ENCODE results near the gene IDE.
"Not testable (repeated sequence)": the region's sequence is repeated elsewhere in the genome, so short reads cannot be mapped to it uniquely, and the experiment has no call there.

The IDE gene

GRCh38 chr10:92451431-92451830 is 122.5 kb downstream of the IDE start:
- Histone ChIP-seq H3K79me2 (no peaks in the 10 kb centered on the region), H3K36me3 (ENCODE audit: control insufficient read depth, insufficient read depth, low read length) (no peaks in the 10 kb centered on the region), H2AFZ (no peak overlapping the region), H3K9me3 (ENCODE audit: control insufficient read depth, low read length) (no peaks in the 10 kb centered on the region), H3K4me2 (ENCODE audit: low read length) (no peak overlapping the region), H3K4me3 (ENCODE audit: low read depth, low read length) (no peak overlapping the region), H3K27ac (peak overlapping the region; percentile 9), H3K27me3 (ENCODE audit: control insufficient read depth, insufficient read depth, low read length) (no peaks in the 10 kb centered on the region), H3K4me1 (peaks cover 8% of the 10 kb centered on the region), H3K9ac (no peak overlapping the region)
- no peak for TF ChIP-seq CTCF (IDR thresholded peaks at IDR 0.05)

- Histone ChIP-seq H2AFZ (no peak overlapping the region), H3K4me2 (ENCODE audit: low read length) (no peak overlapping the region), H3K79me2 (no peaks in the 10 kb centered on the region), H3K27me3 (ENCODE audit: control insufficient read depth, insufficient read depth, low read length) (no peaks in the 10 kb centered on the region), H3K9me3 (ENCODE audit: control insufficient read depth, low read length) (no peaks in the 10 kb centered on the region), H3K4me3 (ENCODE audit: low read depth, low read length) (no peak overlapping the region), H3K27ac (no peak overlapping the region), H3K9ac (no peak overlapping the region), H3K36me3 (ENCODE audit: control insufficient read depth, insufficient read depth, low read length) (no peaks in the 10 kb centered on the region), H3K4me1 (peaks cover 8% of the 10 kb centered on the region)
- no peak for TF ChIP-seq CTCF (IDR thresholded peaks at IDR 0.05)
Measured at GRCh38 chr10:92450896-92451295, 123.0 kb downstream of the IDE start.

- no peaks in the 10 kb centered on the region for H3K36me3 ChIP-seq (ENCODE audit: control insufficient read depth, insufficient read depth, low read length)
- no peak overlapping the region for H3K4me2 ChIP-seq (ENCODE audit: low read length)
- H3K9me3 ChIP-seq (ENCODE audit: control insufficient read depth, low read length), result no peaks in the 10 kb centered on the region
- H3K4me1 ChIP-seq, result no peaks in the 10 kb centered on the region
- TF ChIP-seq CTCF (IDR thresholded peaks at IDR 0.05), result no peak
- H3K9ac ChIP-seq, result no peak overlapping the region
- H2AFZ ChIP-seq, result no peak overlapping the region
- no peaks in the 10 kb centered on the region for H3K27me3 ChIP-seq (ENCODE audit: control insufficient read depth, insufficient read depth, low read length)
- no peak overlapping the region for H3K27ac ChIP-seq
- H3K79me2 ChIP-seq, result no peaks in the 10 kb centered on the region
- H3K4me3 ChIP-seq (ENCODE audit: low read depth, low read length), result no peak overlapping the region
Measured at GRCh38 chr10:92440578-92440977, 133.3 kb downstream of the IDE start.

- Histone ChIP-seq H3K9ac (no peak overlapping the region), H3K79me2 (no peaks in the 10 kb centered on the region), H3K27me3 (ENCODE audit: control insufficient read depth, insufficient read depth, low read length) (no peaks in the 10 kb centered on the region), H3K36me3 (ENCODE audit: control insufficient read depth, insufficient read depth, low read length) (no peaks in the 10 kb centered on the region), H3K4me3 (ENCODE audit: low read depth, low read length) (no peak overlapping the region), H3K4me1 (no peaks in the 10 kb centered on the region), H3K4me2 (ENCODE audit: low read length) (no peak overlapping the region), H2AFZ (no peak overlapping the region), H3K9me3 (ENCODE audit: control insufficient read depth, low read length) (no peaks in the 10 kb centered on the region), H3K27ac (no peak overlapping the region)
- no peak for TF ChIP-seq CTCF (IDR thresholded peaks at IDR 0.05)
Measured at GRCh38 chr10:92438220-92438619, 135.7 kb downstream of the IDE start.

- Histone ChIP-seq H3K4me3 (ENCODE audit: low read depth, low read length) (no peak overlapping the region), H3K27ac (no peak overlapping the region), H3K79me2 (no peaks in the 10 kb centered on the region), H3K9me3 (ENCODE audit: control insufficient read depth, low read length) (no peaks in the 10 kb centered on the region), H3K4me1 (no peaks in the 10 kb centered on the region), H3K4me2 (ENCODE audit: low read length) (no peak overlapping the region), H3K36me3 (ENCODE audit: control insufficient read depth, insufficient read depth, low read length) (no peaks in the 10 kb centered on the region), H3K9ac (no peak overlapping the region), H3K27me3 (ENCODE audit: control insufficient read depth, insufficient read depth, low read length) (no peaks in the 10 kb centered on the region), H2AFZ (no peak overlapping the region)
- TF ChIP-seq CTCF (IDR thresholded peaks at IDR 0.05), result no peak
Measured at GRCh38 chr10:92436611-92437010, 137.3 kb downstream of the IDE start.

GRCh38 chr10:92436065-92436464 is 137.8 kb downstream of the IDE start:
- H3K27ac ChIP-seq; H3K4me1 ChIP-seq; H2AFZ ChIP-seq; H3K4me3 ChIP-seq (ENCODE audit: low read depth, low read length); H3K9ac ChIP-seq; H3K27me3 ChIP-seq (ENCODE audit: control insufficient read depth, insufficient read depth, low read length); H3K36me3 ChIP-seq (ENCODE audit: control insufficient read depth, insufficient read depth, low read length); H3K9me3 ChIP-seq (ENCODE audit: control insufficient read depth, low read length); H3K79me2 ChIP-seq; H3K4me2 ChIP-seq (ENCODE audit: low read length): not testable (repeated sequence)

Measured in parathyroid adenoma (tissue), 2 donors.